HG02798 (cell line): ENCODE results near the gene FADS3.

Source experiments
- ATAC-seq: cut with Tn5 transposase; IDR thresholded peaks from one replicate; pipeline ENCODE4 v1.9.1; 2021; ENCODE audit warnings: mild to moderate bottlenecking; ENCODE audit not compliant: unreplicated experiment, poor library complexity

Gene FADS3

DNA sequence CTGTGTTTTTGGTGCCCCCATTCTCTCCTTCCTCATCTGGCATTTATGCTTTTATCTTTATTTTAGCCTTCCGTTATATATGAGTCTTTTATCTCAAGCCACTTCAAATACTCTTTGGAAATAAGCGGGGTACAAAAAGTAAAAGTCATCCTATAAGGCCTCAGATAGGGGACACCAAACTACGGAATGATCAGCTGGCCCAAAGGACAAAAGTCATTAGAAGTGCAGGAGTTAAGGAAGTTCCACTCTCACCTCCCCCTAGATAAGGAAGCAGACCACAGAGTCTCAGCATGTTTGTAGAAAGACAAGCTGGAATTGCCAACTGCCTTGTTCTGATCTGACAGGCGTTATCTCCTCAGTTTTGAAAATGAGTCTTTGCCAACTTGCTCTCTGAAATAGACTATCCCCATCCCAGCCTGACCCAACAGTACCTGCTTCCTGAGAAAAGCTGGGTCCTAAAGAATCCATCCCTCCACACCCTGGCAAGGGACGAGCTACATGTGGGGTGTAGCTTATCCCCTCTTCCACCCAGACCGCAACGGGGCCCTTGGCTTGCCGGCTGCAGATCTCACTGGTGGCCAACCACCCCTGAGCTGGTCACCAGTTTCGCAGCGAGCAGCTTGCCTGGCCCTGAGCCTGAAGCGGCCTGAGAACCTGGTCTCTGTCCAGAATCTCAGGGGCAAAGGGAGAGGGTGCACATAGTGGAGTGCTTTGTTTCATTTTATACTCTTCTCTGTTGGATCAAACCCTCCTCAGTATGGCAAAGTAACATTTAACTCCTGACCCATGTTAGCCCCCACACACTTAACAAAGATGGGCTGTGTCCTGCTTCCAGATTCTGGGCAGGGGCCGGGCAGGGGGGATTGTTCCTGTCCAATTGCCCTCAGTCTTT lies 49.5 kb downstream of the FADS3 start:
- no peak for ATAC-seq

DNA sequence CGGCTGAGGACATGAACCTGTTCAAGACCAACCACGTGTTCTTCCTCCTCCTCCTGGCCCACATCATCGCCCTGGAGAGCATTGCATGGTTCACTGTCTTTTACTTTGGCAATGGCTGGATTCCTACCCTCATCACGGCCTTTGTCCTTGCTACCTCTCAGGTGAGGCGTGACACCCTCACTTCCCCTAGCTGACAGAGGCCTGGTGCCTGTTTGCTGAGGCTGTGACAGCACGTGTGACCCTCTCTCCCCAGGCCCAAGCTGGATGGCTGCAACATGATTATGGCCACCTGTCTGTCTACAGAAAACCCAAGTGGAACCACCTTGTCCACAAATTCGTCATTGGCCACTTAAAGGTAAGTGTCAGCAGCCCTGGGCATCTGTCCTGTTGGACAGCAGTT lies 51.0 kb downstream of the FADS3 start:
- ATAC-seq, result no peak

DNA sequence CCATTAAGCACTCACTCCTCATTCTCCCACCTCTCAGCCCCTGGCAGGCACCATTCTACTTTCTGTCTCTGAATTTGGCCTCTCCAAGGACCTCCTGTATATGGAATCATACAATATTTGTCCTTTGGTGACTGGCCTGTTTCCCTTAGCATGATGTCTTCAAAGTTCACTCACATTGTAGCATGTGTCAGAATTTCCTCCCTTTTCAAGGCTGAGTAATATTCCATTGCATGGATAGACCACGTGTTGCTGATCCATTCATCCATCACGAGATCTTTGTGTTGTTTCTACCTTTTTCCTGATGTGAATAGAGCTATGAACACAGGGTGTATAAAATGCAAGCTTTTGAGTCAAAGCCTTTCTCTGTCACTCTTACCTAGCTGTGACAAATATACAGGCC lies 51.6 kb downstream of the FADS3 start:
- no peak for ATAC-seq

DNA sequence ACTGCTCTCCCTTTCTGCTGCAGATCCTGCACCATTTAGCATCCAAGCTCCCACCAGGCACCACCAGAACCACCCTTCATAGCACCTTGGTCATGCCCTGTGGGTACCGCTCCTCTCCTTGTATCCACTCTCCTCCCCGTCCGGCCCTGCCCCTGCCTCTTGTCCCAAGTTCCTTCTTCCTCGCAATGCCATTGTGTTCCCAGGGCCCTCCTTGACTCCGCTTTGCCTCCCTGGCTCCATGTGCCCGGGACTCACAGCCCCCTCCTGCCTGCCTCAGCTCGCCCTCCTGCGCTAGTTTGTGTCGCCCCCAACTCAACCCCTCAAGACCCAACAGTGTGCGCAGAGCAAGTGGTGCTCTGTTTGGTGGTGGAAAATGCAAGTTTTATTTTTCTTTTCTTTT lies 52.4 kb downstream of the FADS3 start:
- no peak for ATAC-seq

DNA sequence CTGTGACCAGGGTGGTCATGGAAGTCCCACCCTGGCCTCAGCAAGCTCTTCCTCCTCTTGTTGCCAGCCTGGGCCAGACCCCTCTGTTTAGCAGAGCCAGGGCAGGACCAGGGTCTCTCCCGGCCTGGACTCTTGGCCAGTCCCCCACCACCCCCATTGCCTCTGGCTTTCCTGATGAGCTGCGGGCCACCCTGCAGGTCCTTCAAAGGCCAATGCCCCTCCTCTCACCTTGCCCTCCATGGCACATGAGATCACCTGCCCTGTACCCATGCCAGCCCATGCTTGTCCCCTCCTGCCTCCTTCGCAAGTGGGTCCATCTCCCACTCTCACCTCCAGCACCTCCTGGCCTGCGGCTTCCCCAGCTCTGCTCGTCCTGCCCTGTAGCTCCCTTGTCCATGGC lies 52.8 kb downstream of the FADS3 start:
- ATAC-seq, result no peak

DNA sequence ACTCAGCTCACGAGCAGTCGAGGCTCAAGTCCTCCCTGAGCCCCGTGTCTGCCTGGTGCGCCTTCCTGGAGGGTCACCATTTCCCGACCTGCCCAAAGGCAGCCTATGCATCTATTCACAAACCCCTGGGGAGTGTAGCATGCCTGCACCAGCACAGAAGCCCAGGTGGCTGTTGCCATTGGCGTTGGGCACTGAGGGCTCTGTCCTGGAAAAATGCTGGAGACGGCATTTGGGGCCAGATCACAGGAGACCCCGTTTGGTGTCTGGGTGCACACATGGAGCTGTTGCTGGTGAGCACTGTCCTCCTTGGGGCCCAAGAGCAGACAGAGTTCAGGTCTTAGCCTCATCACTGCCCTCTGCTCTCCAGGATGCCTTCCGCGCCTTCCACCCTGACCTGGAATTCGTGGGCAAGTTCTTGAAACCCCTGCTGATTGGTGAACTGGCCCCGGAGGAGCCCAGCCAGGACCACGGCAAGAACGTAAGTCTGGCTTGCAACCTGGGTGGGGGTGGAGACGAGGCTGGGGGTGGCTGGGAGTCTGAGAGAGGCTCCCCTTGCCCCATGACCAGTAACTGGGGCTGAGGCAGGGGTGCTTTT lies 53.8 kb downstream of the FADS3 start:
- no peak for ATAC-seq

DNA sequence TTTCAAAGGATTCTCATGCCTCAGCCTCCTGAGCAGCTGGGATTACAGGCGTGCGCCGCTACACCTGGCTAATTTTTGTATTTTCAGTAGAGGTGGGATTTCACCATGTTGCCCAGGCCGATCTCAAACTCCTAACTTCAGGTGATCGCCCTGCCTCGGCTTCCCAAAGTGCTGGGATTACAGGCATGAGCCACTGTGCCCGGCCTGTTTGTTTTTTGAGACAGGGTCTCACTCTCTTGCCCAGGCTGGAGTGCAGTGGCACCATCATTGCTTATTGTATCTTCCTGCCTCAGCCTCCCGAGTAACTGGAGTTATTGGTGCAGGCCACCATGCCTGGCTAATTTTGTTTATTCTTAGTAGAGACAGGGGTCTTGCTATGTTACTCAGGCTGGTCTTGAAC lies 55.2 kb downstream of the FADS3 start:
- no peak for ATAC-seq

DNA sequence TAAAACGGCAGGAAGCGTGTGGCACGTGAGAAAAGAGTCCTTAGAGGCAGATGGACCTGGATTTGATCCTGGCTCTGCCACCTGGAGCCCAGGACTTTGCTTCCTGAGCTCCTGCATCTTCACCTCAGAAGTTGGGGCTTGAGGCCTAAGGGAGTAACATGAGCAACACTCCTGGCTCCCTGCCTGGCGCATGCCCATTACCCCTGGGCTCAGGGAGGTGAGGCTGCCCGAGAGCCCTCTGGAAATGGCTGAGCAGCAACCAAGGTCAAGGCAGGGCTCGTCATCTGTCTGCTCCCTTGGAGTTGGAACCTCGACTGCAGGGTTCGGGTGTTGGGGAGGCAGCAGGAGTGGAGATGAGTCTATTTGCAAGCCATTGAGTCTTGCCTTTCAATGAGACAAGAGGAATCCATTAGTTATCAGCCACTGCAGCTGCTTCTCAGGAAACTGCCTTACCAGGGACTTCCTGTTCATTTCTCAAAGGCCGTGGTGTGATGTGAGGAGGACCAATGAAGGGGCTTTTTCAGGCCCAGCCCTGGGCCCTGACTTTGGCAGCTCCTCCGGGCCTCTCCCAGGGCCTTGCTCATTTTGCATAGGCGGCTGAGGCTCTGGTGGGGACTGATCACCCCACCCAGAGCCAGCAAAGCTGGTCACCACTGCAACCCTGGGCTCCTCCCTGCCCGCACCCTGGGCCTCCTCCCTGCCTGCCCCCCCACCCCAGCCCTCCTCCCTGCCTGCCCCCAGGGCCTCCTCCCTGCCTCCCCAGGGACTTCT lies 56.9 kb downstream of the FADS3 start:
- ATAC-seq, result peak; percentile 88

DNA sequence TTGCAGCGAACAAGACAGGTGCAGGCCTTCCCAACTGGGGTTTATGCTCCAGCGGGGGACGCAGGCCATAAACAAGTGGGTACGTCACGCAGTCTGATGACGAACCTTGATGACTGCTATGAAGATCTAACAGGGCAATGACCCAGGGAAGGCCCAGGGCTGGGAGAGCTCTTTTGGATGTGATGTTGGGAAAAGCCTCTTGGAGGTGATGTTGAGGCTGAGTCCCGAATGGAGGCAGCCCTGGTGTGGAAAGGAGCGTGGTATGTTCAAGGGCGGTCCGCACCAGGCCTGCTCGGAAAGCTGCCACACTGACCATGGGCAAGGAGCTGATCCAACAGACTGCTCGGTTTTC lies 57.4 kb downstream of the FADS3 start:
- no peak for ATAC-seq

DNA sequence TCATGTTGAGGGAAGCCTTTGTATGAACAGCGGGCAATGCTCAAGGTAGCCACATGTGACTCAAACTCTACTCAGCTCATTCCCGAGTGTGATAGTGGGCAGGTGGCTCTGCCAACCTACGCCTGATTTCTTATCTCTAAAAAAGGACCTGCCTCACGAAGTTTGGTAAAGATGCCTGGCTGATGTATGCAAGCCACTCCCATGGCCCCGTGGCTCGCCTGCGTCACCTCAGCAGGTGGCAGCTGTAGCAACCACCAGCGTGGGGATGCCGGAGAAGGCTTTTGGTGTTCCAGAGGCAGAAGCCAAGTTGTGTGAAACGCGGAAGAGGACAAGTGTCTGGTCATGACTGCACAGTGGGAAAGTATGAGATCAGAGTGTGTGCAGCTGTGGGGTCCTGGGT lies 57.9 kb downstream of the FADS3 start:
- ATAC-seq, result no peak

DNA sequence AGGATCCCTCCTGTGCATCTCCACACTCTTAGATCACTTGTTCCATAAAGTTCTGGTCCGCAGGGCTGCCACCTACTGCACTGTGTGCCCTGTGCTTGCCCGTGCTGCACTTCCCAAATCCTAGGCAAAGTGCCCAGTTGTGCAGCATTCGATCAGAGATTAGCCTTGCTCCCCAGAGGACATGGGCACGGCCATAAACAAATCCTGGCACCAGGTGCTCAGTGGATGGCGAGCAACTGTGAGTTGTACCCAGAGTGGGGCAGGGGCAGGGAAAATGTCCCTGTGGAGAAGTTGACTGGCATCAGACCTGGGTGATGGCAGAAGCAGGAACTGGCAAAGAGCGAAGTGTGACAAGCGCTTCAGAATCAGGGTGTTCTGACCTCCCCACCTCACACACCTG lies 58.6 kb downstream of the FADS3 start:
- no peak for ATAC-seq

DNA sequence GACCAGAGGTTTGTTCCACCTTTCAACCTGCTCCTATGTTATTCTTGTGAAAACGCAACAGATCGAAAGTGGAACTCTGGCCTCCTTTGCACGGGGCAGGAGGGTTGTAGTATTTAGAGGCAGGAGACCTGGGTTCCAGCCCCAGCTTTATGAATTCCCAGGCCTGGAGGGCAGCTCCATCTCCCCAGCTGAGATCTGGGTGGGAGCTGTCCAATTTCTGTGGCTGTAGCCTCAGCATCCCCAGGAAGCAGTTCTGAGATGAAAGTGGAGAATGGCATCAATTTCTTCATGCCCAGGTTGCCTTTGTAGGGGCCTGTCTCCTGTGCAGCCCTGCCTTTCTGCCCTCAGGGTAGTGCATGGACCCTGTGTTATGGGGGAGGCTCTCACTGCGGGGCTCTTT lies 59.1 kb downstream of the FADS3 start:
- no peak for ATAC-seq

DNA sequence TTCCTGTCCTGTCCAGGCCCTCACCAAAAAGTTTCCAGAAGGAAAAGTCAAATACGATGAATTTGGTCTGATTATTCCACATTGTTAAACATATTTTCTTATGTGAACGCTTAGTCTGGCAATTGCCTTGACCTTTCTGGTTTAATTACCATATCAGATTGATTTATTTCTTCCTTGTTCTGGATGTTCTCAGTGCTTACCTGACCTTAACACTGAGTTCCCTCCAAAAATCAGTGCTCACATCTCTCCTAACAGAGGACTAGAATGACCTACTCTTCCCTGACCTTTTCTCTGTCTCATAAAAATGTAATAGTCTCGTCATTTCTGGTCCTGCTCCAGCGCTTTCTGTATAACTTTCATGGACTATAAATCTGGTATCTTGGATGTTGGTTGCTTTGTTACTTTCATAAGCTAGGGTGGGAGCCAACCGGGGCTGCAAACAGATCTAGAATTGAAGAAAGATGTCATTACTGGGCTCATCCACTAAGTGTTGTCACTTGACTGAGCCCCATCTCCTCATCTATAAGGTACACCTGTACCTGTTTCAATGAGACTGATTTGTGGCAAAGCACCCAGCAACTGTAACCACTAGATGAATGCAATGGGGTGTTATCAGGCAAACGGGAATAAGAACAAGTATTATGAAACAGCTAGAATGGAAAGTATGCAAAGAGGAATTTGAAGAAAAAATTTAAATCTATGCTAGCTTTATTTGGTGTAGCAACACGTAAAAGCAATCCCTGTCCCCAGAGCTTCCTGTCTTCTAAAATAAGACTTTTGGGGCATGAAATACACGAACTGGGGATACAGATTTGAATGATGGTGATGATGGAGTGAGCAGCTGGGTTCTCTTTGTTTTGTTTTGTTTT lies 60.9 kb downstream of the FADS3 start:
- ATAC-seq, result no peak

DNA sequence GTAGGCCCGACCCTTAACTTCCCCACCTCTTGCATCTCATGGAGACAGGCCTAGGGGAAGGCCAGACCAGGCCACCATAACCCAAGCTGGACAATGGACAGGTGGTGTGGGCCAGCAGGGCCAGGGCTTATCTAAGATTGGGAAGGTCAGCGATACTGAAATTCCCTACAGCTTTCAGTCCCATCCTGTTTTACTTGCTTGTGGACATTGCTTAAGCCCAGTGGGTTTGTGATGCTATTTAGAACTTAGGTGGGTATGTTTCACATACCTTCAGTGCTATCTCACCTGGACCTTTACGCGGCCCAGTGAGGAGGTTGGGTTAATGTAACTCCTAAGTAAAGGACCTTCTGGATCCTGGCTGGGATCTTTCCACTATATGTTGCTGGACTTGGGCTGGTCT lies 61.5 kb downstream of the FADS3 start:
- ATAC-seq, result no peak

DNA sequence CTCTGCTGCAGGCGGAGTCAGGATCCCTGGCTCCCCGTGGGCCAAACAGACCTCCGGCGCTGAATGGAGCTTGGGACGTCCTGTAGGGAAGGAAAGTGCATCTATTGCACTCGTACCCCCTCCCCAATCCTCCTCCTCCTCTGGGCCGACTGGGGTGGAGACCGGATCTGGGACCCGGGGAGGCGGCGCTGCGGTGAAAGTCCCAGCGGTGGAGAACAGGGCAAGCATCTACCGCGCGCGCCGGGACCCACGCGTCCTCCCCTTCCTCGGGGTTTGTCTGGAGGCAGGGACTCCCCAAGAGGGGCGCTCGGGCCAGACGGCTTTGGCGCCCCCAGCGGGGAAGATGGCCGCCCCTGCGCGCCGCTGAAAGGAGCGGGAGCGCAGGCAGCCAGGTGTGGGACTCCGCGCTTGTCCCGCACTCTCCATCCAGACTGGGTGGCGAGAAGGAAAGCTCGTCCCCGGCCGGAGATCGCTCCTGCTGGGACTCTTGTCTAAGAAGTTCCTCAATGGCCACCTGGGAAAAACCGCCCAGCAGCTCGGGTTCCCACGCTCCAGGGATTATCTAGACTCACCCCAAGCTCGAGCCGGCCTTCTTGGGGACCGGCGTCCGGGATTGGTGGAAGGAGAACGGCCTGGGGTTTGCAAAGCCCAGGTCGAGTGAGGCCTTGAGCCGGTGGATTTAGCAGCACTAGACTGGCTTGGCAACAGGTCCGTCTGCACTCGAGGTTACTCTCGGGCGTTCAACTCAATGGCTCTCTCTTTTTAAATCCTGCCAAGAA lies 62.5 kb downstream of the FADS3 start:
- peak; percentile 32 for ATAC-seq

DNA sequence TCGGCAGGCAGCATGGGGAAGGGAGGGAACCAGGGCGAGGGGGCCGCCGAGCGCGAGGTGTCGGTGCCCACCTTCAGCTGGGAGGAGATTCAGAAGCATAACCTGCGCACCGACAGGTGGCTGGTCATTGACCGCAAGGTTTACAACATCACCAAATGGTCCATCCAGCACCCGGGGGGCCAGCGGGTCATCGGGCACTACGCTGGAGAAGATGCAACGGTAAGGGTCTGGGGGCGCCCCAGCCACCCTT lies 63.0 kb downstream of the FADS3 start:
- no peak for ATAC-seq

DNA sequence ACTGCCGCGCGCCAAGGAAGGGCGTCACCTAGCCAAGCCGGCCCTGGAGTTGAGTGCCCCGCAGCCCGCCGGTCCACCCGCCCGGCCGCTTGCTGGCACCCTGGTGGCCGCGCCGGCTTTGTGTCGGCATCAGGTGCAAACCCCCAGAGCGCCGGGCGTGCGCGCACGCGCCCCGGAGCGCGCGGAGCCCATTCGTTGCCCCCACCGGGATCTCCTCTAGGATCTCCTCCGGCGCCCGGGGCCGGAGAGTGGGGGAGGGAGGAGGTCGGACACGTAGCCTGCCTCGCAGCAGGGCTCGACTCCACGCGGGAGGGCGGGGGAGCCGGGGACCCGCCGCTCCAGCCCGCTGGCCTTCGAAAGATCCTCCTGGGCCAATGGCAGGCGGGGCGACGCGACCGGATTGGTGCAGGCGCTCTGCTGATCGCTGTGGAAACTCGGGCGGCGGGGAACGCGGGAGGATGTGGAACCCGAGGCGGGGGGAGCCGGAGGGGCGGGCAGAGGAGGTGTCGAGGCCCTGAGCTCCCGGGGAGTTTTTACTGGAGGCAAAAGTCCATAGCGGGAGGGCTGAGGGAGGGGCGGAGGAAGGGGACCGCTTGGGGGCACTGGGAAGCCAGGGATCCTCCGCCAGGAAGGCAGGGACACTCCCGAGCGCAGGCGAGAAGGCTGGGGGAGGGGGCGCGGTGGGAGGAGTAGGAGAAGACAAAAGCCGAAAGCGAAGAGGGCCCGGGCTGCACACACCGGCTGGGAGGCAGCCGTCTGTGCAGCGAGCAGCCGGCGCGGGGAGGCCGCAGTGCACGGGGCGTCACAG lies 63.6 kb downstream of the FADS3 start, which contains the start of gene FADS2:
Gene FADS2 (plus strand): TSS at position 730 of the 808 bp plus-strand sequence. CDS start 91 bp downstream, outside the sequence.
- ATAC-seq, result peak; percentile 80

DNA sequence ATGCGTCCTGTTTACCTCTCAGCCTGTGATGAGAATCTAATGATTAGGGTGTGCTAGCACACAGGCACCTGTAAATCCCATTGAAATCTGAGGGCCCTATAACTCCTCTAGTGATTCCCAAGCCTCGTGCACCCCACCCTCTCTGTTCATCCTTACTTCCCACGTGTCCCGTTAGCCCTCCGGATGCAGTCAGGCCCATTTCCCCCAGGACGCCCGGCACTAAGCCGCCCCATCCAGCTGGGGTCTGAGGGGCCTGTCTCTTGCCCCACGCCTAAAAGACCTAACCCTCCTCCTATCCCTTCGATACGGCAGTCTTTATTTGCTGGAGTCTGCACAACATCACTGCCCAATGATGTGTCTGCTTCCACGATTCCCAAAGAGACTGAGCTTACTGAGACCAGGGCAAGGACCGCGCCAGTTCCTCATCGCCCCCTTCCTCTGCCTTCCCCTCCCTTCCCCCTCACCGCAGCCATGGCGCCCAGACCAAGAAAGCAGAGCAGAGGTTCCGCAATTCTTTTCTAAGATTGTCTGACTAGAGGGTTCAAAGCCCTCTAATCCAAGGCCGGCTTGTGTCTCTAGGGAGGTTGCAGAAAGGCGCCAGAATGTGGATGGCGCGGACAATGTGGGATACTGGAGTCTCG lies 64.3 kb downstream of the FADS3 start:
- ATAC-seq, result no peak
